GM21390 (cell line): Measurements from ENCODE around the gene POU2AF3.
"Not testable (repeated sequence)": the region's sequence is repeated elsewhere in the genome, so short reads cannot be mapped to it uniquely, and the experiment has no call there.

Experiments
- ATAC-seq: cut with Tn5 transposase; IDR thresholded peaks from one replicate; pipeline ENCODE4 v1.9.1; 2021; ENCODE audit not compliant: unreplicated experiment

The POU2AF3 gene, protein sequence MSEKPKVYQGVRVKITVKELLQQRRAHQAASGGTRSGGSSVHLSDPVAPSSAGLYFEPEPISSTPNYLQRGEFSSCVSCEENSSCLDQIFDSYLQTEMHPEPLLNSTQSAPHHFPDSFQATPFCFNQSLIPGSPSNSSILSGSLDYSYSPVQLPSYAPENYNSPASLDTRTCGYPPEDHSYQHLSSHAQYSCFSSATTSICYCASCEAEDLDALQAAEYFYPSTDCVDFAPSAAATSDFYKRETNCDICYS

DNA sequence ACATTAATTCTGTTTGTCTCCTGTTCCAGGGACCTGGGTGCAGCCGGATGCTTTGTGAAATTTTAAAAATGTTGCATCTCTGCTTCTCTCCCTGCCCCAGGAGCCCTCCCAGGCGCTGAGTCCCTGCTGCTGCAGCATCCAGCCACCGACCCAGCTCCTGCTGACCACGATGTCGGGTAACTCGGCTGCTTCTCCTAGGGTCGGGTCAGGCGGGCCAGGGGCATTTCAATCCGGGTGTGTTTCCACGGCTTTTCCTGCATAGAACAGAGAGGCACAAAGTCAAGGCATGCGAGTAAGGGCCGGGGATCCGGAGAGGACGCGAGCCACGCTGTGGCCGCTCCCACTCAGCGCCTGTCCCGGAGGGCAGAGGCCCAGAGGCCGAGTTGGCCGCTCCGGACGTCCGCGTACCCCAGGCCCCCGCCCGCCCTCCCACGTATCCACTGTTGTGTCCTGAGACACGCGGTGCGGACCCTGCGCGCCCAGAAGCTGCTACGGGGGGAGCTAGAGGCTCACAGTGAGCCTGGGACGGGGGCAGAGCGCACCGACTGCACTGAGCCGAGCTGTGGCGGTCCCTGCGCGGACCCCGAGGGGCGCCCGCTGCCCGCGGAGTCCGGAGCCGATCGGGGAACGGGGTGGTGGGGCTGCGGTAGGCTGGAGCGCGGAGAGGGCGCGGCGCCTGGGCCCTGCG, at the start of gene POU2AF3:
TSS of gene POU2AF3 (plus strand) at position 134 of the 688 bp plus-strand sequence. CDS start at position 170, 36 bp downstream.
- no peak for ATAC-seq

DNA sequence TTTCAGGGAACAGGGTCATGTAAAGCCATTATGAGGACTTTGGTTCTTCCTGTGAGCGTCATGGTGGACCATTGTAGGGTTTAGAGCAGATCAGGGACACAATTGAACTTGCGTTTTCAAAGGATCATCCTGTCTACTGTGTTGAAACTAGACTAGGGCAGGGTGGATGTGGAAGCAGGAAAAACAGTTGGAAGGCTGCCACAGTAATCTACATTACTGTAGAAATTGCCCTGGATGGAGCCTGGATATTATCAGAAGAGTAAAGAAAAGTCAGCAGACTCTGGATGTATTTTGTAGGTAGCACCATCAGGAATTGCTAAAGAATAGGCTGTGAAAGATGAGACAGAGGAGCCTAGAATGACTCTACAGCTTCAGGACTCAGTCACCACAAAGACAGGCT, 47.4 kb upstream of the POU2AF3 start:
- ATAC-seq = no peak

DNA sequence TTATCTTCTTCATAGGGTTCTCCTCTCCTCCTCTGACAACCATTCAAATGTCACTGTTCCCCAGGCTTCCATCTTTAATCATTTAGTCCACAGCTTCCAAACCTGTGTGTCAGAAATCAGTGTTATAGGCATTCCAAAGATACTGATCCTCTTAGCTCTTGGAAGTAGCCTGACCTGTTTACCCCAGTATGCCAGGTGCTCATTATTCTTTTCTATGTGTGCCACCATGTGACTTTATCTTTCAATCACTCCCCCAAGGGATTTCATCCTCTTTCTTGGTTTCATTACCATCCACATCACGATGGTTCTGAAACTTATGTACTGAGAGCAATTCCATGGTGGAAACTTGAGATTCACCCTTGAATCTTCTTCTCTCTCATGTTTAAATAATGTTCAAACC, 45.2 kb upstream of the POU2AF3 start:
- no peak for ATAC-seq

DNA sequence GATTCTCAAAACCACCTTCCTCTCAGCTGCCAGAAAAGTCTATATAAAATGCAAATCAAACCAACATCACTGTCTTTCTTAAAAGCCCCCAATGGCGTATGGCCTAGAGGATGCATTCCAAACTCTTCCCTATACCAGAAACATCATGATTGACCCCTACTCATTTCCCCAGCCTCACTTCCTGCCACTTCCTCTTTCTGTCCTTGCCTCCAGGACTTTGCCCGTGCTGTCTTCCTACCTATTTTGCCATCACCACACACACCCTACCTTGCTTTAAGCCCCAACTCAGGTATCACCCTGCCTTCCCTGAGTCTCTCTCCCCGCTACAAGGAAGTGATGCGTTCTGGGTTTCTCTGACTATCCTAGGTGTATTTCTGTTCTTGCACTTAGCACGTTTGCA, 44.7 kb upstream of the POU2AF3 start:
- no peak for ATAC-seq

DNA sequence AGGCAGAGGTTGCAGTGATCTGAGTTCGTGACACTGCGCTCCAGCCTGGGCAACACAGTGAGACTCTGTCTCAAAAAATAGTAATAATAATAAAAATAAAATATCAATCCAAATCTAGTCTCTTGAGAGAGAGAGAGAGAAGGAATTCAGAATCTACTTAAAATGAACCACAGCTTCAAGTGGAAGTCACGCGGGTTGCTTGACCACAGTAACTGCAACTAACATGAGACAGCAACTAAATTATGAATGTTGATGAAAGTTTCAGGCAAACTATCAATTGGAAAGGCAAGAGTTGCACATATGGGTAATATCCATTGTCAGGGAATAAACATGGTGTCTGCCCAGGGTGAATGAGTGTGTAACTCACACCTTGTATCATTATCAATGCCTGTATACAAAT, 40.3 kb upstream of the POU2AF3 start:
- no peak for ATAC-seq

DNA sequence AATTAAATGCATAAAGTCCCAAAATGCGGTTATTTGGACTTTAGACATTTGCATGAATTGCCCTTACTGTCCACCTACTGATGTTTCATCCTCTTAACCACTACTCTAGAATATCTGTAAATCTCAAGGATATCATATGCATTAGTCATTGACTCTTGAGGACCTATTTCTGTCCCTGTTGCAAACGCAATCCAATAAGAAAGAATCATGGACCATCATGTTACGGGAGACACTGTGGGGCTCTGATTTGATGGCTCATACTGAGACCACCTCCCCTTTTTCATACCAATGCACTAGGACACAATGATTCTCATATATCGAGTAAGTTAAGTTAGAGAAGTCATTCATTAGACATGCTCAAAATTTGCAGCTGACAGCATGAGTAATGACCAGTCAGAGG, 38.5 kb upstream of the POU2AF3 start:
- no peak for ATAC-seq

DNA sequence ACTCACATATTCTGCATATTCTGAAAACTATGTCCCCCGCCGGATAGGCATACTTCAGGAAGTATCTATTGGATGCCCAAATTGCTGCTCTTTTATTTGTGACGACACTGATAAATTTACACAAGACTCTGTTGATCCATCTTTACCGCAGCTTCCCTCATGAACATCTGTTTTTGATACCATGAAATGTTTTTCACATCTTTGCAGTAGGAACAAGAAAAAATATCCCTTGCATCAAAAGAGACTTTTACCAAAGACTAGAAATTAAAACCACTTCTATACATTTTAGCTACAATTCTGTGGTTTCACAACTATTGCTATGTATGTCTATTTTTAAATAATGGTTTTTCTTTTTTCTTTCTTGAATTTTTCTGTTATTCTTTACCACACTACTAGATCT, 37.5 kb upstream of the POU2AF3 start:
- no peak for ATAC-seq

DNA sequence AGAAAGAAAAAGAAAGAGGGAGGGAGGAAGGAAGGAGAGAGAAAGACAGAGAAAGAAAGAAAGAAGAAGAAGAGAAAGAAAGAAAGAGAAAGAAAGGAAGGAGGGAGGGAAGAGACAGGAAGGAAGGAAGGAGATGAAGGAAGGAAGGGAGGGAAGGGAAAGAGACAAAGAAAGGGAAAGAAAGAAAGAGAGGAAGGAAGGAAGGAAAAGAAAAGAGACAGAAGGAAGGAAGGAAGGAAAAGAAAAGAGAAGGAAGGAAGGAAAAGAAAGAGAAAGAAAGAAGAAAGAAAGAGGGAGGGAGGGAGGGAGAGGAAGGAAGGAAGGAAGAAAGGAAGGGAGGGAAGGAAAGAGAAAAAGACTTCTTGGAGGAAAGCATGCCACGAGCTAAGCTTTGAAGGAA, 33.7 kb upstream of the POU2AF3 start:
- ATAC-seq = no peak

DNA sequence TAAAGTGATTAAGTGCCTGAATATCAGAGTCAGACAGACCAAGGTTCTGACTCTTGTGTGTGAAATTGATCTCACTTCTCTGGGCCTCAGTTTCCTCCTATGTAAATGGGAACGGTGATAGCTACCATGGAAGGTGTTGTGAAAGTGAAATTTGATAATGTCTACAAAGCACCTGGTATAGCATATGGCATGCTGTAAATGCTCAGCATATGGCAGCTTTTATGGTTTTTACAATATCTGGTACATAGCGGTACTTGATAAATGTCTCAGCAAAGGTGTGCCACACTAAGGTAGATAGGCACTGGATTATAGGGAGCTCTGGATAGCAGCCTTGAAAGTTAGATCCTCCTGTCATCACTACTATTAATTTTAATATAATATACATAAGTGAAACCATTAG, 32.9 kb upstream of the POU2AF3 start:
- ATAC-seq = no peak

DNA sequence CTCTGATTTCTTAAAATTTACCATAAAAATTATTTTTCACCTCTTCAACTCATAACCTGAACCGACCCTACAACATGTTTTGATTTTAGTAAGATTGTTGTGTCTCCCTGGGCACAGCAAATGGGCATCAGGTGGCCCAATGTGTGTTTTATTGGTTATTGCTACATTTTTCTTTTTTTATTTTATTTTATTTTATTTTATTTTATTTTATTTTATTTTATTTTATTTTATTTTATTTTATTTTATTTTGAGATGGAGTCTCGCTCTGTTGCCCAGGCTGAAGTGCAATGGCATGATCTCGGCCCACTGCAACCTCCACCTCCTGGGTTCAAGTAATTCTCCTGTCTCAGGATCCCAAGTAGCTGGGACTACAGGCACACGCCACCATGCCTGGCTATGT, 30.0 kb upstream of the POU2AF3 start:
- not testable (repeated sequence) for ATAC-seq

DNA sequence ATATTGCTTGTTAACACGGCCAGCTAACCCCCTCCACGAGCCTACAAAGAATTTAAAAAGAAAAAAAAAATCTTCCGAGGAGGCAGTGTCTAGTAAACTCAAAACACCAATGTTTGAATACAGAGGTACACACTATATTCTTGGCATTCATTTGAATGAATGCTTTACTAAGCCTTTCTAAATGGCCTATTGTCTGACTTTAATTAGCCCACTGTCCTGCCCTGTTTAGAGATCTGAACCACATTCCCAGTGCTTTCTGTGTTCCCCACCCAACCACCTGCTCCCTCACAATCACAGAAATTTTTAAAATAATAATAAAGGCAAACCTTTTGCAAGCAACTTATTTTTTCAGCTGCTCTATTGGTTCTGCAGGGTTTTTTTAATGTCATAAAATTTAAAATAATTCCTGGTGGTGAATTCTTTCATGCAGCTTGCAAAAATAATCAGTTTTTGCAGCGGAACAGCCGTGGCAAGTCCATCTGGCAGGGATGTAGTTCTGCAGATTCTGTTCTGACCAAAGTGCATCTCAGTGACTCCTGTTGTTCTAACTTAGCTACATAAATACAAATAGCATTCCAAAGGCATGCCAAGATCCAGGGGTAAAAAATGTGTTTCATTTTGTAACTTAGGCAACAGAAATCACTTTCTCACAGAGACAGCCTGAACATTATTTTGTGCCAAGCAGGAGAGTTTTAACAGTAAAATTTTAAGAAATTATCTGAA, 29.0 kb upstream of the POU2AF3 start:
- ATAC-seq = no peak

DNA sequence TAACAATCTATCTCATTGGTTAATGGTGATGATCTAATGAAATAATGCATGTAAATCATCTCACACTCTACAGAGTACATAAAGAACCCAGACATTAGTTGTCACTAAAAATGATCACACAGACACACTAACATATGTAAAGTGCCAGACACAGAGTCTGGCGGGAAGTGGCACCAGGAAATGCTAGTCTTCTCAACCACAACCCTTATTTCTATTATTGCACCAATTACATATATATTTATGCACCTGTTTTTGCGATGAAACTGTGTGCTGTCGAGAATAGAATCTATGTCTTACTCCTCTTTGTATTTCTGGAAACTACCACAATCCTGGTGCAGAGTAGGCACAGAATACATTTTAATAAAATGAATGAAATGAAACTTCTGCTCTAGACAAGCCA, 25.9 kb upstream of the POU2AF3 start:
- ATAC-seq = no peak

DNA sequence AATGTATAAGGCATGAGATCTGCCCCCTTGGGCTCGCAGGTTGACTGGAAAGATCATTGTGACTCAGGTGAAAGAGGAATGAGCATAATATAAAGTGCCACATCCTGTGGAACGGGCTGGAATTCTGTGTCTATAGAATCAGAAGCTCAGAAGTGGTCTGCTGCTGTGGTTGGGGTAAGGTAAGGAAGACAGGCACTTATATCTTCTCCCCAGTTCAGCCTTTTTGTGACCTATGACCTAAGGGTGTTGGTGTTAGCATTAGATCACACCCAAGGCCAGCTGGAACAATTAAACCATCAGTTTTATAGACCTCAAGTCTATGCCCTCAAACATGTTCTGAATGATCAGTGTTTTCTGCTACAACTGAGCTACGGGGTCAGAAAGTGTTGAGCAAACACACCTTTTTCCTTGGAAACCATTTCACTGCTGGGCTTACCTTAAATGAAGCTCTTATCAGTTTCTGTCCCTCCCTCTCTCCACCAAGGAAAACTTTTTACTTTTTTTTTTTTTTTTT, 15.7 kb upstream of the POU2AF3 start:
- ATAC-seq = no peak

DNA sequence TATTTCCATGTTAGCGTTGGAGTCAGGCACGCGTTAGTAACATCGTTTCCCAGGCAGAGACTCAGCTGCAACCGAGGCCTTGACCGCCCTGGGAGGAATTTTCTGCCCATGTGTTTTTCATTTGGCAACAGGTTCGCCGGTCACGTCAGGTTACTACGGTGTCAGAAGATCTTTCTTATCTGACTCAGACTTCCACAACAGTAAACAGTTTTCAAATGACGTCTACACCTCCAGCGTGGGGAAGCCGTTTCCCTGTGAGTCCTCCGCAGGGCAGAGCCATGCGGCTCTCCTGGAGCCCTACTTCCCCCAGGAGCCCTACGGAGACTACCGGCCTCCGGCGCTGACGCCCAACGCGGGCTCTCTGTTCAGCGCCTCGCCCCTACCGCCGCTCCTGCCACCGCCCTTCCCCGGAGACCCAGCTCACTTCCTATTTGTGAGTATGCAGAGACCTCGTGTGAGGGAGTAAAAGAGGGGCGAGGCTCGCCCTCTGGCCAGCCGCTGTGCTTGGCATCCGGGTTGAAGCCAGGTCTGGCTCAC, 14.3 kb upstream of the POU2AF3 start:
- no peak for ATAC-seq

DNA sequence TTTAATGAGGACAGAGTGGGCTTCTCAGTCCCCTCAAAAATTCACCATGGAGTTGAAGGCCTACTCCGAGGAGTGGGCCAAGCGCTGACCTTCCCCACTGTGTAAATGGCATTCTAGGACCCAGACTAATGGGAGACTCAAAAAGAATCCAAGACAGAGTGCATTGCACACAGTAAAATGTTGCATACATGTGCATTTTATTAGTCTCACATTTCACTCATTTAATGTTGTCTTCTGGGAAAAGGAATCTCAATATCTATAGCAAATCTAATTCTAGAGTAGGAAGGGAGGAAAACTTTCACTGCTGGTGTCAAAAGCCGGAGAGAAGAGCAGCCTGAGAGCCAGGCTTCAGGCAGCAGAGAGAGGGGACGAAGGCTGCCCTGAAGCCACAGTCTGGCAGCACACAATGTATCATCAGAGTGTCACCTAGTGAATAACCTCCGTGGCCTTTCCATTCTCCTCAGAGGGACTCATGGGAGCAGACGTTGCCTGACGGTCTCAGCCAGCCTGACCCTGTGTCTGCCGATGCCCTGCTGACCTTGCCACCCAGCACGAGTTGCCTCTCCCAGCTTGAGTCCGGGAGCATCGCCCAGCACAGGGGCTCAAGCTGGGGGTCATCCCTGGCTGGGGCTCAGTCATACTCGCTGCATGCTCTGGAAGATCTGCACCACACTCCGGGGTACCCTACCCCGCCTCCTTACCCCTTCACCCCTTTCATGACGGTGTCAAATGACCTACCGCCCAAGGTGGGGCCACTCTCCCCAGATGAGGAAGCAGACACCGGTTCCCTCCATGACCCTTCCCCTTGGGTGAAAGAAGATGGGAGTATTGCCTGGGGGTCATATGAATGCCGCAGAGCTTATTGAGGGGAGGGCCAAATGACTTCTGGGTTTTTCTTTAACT, 12.9 kb upstream of the POU2AF3 start:
- no peak for ATAC-seq

DNA sequence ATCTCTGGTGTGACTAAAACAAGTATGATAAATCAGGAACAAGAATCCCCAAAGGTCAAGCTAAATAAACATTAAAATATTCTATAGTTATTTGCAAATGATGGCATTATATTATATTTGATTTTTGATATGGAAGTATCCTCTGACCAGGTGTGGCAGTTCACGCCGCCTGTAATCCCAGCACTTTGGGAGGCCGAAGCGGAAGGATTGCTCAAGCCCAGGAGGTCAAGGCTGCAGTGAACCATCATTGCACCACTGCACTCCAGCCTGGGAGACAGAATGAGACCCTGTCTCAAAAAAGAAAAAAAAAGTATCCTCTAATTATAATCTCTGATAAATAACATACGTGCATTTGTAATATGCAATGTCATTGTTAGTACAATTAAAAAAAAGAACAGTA, 6.6 kb upstream of the POU2AF3 start:
- ATAC-seq = no peak

DNA sequence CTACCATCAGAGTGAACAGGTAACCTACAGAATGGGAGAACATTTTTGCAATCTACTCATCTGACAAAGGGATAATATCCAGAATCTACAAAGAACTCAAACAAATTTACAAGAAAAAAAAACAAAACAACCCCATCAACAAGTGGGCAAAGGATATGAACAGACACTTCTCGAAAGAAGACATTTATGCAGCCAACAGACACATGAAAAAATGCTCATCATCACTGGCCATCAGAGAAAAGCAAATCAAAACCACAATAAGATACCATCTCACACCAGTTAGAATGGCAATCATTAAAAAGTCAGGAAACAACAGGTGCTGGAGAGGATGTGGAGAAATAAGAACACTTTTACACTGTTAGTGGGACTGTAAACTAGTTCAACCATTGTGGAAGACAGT, 5.9 kb upstream of the POU2AF3 start:
- not testable (repeated sequence) for ATAC-seq

DNA sequence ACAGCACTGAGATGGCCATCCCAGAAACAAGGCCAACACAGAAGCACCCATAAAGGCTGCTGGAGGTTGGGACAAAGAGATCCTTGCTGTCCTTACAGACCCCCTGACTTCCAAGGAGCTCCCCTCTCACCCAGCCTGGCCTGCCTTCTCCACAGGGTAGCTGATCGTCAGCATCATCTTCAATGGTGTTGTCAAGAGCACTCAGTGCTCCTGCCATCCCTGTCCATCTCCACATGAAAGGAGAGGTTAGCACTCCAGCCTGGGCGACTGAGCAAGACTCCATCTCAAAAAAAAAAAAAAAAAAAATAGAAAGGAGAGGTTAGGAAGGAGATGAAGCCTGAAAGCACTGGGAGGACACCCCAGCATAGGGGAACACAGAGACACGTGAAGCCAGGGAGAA, 2.1 kb upstream of the POU2AF3 start:
- no peak for ATAC-seq

DNA sequence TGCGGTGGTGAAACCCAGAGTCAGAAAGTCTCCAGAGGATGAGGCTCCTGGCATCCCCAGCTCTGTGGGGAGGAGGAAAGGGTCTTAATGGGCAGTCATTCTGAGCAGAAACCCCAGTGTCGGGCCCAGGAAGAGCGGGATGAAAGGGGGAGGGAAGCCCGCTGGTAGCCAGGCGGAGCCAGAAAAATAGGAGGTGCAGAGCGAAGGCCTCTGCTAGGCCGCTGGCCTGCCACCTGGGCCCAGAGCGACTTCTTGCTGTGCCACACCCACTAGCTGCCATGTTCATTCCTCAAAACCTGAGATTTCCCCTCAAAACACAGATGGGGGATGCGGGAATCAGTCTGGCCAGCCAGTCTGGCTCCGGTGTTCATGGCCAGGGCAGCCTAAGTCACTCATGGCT, 650 bp upstream of the POU2AF3 start:
- ATAC-seq = no peak

DNA sequence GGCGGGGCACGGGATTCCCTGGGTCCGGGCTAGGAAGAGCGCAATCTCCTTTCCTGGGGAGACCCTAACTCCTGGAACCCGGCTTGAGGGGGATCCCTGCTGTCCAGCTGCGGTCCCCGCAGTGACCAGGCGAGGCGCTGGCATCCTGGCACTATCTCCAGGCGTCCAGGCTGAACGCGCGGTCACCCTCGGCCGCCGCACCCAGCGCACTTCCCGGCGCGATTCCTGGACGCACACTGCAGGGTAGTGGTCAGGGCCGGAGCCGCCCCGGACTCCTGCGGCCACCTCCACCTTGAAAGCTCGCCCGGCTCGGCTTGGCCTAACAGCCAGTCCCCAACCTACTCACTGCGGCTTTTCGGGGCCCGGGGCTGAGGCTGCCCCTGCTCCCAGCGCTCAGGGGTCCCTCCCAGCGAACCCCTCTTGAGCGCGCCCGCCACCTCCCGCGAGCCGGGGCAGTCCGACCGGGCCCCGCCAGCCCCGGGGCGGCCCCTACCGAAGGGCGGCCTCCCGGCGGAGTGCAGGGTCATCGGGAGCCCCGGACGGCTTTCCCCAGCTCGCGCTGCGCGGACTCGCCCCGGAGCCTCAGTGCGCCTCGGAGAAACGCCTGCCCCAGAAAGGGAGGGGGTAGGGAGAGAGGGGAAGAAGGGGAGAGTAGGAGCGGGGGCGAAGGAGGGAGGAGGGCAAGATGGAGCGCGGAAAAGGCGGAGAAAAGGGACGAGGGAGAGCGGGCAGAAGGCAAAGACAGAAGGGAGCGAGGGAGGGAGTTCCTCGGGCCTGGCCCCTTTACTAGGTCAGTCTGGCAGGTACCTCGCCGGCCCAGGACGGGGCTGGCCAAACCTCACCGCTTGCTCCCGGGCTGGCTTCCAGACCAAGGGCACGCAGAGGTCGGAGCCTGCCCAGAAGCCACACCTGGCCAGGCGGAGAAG, 1.0 kb downstream of the POU2AF3 start:
- ATAC-seq = peak; percentile 71
